Activated B cell treated with CpG ODN at 0.5 μM for 24 hours (primary cell): ENCODE measurements around the gene GRIP1. TPM values are rescaled to one million over a fixed set of nuclear protein-coding genes. Genes with fewer than 3 reads are reported as not detected.

Experiments
- ATAC-seq: fragments of 200-7000 bp; cut with Tn5 transposase; one replicate; pipeline ENCODE4 v1.10.0; 2021; ENCODE audit warnings: low read depth, mild to moderate bottlenecking, moderate library complexity
- CTCF ChIA-PET: fragments of 350-600 bp; sonication (Branson Sonifier 250); formaldehyde crosslinking; loops from one replicate; lab custom pipeline; 2021; ENCODE audit warnings: antibody characterized with exemption; lab: Charles Lee
- POLR2A ChIA-PET: fragments of 350-600 bp; sonication (Branson Sonifier 250); formaldehyde crosslinking; loops from one replicate; lab custom pipeline; 2021; ENCODE audit warnings: antibody characterized with exemption; lab: Charles Lee
- DNase-seq: peaks from one replicate; pipeline ENCODE4 v3.0.0; 2022
- H3K27ac Mint-ChIP-seq: one replicate; pipeline ENCODE4 v1.8.0; 2020; ENCODE audit warnings: mixed read lengths
- H3K27me3 Mint-ChIP-seq: one replicate; pipeline ENCODE4 v1.8.0; 2021; ENCODE audit warnings: mixed read lengths
- H3K36me3 Mint-ChIP-seq: one replicate; pipeline ENCODE4 v1.8.0; 2021; ENCODE audit warnings: low read depth, mixed read lengths
- H3K4me1 Mint-ChIP-seq: one replicate; pipeline ENCODE4 v1.8.0; 2021; ENCODE audit warnings: mixed read lengths
- H3K4me3 Mint-ChIP-seq: one replicate; pipeline ENCODE4 v1.8.0; 2020; ENCODE audit warnings: mild to moderate bottlenecking, mixed read lengths
- H3K9me3 Mint-ChIP-seq: one replicate; pipeline ENCODE4 v1.8.0; 2020; ENCODE audit warnings: mixed read lengths
- CTCF ChIP-seq: fragments of 200-600 bp; IDR thresholded peaks from one replicate; pipeline ENCODE4 v1.8.0; 2022; ENCODE audit warnings: antibody characterized with exemption, mild to moderate bottlenecking
- intact Hi-C: fragments of 100-400 bp; cut with micrococcal nuclease; formaldehyde crosslinking; loops from one replicate; pipeline ENCODE4 v1.15.1; 2024
- total RNA-seq: library from RNA; stranded (reverse); gene quantifications from 2 replicates; pipeline ENCODE4 v1.2.3, GENCODE V29; 2022

Gene GRIP1
- total RNA-seq, 1 donor from 2014 or later = 0.49 TPM

GRCh38 chr12:66537876-66538275 lies 141.0 kb downstream of the GRIP1 start:
- DNase-seq = no peak
- H3K4me3 Mint-ChIP-seq = no peak overlapping the region
- H3K4me1 Mint-ChIP-seq = no peaks in the 10 kb centered on the region
- no peaks in the 10 kb centered on the region for H3K27me3 Mint-ChIP-seq
- TF ChIP-seq CTCF = no peak
- intact Hi-C loops = no loop called here
- H3K27ac Mint-ChIP-seq = no peak overlapping the region
- no peaks in the 10 kb centered on the region for H3K36me3 Mint-ChIP-seq
- H3K9me3 Mint-ChIP-seq = no peaks in the 10 kb centered on the region
- ChIA-PET CTCF (no interaction called here), POLR2A (no interaction called here)
- no peak for ATAC-seq

GRCh38 chr12:66533767-66534166 lies 145.1 kb downstream of the GRIP1 start:
- Mint-ChIP-seq H3K4me1 (no peaks in the 10 kb centered on the region), H3K9me3 (peaks cover under 1% of the 10 kb centered on the region), H3K27ac (no peak overlapping the region), H3K36me3 (no peaks in the 10 kb centered on the region), H3K4me3 (no peak overlapping the region), H3K27me3 (no peaks in the 10 kb centered on the region)
- no peak for TF ChIP-seq CTCF
- ChIA-PET CTCF (no interaction called here), POLR2A (no interaction called here)
- ATAC-seq = no peak
- DNase-seq = no peak
- intact Hi-C loops = no loop called here

- POLR2A ChIA-PET = no interaction called here
- intact Hi-C loops = no loop called here
- DNase-seq (no peak), ATAC-seq (no peak)
- TF ChIP-seq CTCF = no peak
- H3K27me3 Mint-ChIP-seq = no peaks in the 10 kb centered on the region
- peaks cover 8% of the 10 kb centered on the region for H3K9me3 Mint-ChIP-seq
- H3K27ac Mint-ChIP-seq = no peak overlapping the region
- H3K4me3 Mint-ChIP-seq = no peak overlapping the region
- H3K36me3 Mint-ChIP-seq = no peaks in the 10 kb centered on the region
- no peaks in the 10 kb centered on the region for H3K4me1 Mint-ChIP-seq
- CTCF ChIA-PET = no interaction called here
Observed at GRCh38 chr12:66531766-66532165, 147.1 kb downstream of the GRIP1 start.

GRCh38 chr12:66529934-66530333 lies 148.9 kb downstream of the GRIP1 start:
- Mint-ChIP-seq H3K36me3 (no peaks in the 10 kb centered on the region), H3K4me3 (no peak overlapping the region), H3K9me3 (peaks cover 8% of the 10 kb centered on the region), H3K27ac (no peak overlapping the region), H3K27me3 (no peaks in the 10 kb centered on the region), H3K4me1 (no peaks in the 10 kb centered on the region)
- ATAC-seq (no peak), DNase-seq (no peak)
- POLR2A ChIA-PET = no interaction called here
- TF ChIP-seq CTCF = no peak
- intact Hi-C loops = no loop called here
- CTCF ChIA-PET = no interaction called here

- peaks cover 2% of the 10 kb centered on the region for H3K9me3 Mint-ChIP-seq
- peaks cover 1% of the 10 kb centered on the region for H3K36me3 Mint-ChIP-seq
- POLR2A ChIA-PET = no interaction called here
- no peaks in the 10 kb centered on the region for H3K27me3 Mint-ChIP-seq
- intact Hi-C loops = no loop called here
- no peaks in the 10 kb centered on the region for H3K4me1 Mint-ChIP-seq
- DNase-seq = no peak
- TF ChIP-seq CTCF = no peak
- ATAC-seq = no peak
- no peak overlapping the region for H3K4me3 Mint-ChIP-seq
- H3K27ac Mint-ChIP-seq = no peak overlapping the region
- CTCF ChIA-PET = no interaction called here
Observed at GRCh38 chr12:66516561-66516960, 162.3 kb downstream of the GRIP1 start.
